ENCODE results near the gene C1QTNF5. TPM values are rescaled to one million over a fixed set of nuclear protein-coding genes. Genes with fewer than 3 reads are reported as not detected.

The C1QTNF5 gene
- total and polyA plus RNA-seq, 9 donors, result 20.3 to 41.9 (median 35.1) TPM

GRCh38 chr11:119380827-119381180 lies 40.1 kb upstream of the C1QTNF5 start:
- DNase-seq, result peak; percentile 58
- Histone ChIP-seq H3K4me1 (ENCODE audit: control insufficient read depth, insufficient read depth, low read length) (peaks cover 61% of the 10 kb centered on the region), H3K36me3 (ENCODE audit: control insufficient read depth, insufficient read depth, low read length) (no peaks in the 10 kb centered on the region), H3K9me3 (replicated peaks; ENCODE audit: control insufficient read depth, low read depth, low read length) (no peaks in the 10 kb centered on the region), H3K4me3 (ENCODE audit: low read length) (peak overlapping the region; percentile 58), H3K27me3 (ENCODE audit: control insufficient read depth, insufficient read depth, low read length) (peaks cover 3% of the 10 kb centered on the region), H3K27ac (ENCODE audit: low read length) (peak overlapping the region; percentile 90)
- 0% methylated on average over 1 of the region's 10 CpGs for WGBS (ENCODE audit: insufficient coverage)

DNA sequence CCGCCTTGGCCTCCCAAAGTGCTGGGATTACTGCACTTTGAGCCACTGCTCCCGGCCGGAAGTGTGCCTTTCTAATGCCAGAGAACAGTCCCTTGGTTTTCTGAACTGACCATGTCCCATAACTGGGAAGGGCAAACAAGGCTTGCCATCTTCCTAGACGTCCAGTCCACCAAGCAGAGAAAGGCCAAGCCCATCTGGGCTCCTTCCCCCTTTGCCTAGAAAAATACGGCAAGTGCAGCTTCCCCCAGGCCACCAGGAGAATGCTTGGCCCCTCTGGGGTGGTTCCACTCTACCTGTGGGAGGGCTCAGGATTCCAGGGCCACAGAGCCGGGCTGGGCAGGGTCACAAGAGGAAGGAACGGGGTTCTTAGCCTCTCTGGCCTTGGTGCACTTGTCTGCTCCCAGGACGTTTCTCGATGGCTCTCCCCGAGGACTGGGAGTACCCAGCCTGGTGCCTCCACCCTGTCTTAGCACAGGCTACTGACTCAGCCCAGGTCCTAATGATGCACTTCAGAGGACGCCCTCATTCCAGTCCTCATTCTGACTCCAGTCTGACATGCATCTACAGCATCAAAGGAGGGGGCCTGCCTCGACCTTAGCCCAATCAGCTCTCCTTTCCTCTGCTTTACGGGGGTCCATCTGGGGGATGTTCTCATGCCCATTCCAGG lies 39.6 kb upstream of the C1QTNF5 start:
- 61% methylated on average over 9 of the region's 13 CpGs for WGBS (ENCODE audit: insufficient coverage)
- DNase-seq, result peak; percentile 24
- Histone ChIP-seq H3K27ac (ENCODE audit: low read length) (peak overlapping the region; percentile 90), H3K27me3 (ENCODE audit: control insufficient read depth, insufficient read depth, low read length) (peaks cover 3% of the 10 kb centered on the region), H3K4me3 (ENCODE audit: low read length) (peak overlapping the region; percentile 58), H3K9me3 (replicated peaks; ENCODE audit: control insufficient read depth, low read depth, low read length) (no peaks in the 10 kb centered on the region), H3K4me1 (ENCODE audit: control insufficient read depth, insufficient read depth, low read length) (peaks cover 66% of the 10 kb centered on the region), H3K36me3 (ENCODE audit: control insufficient read depth, insufficient read depth, low read length) (no peaks in the 10 kb centered on the region)

DNA sequence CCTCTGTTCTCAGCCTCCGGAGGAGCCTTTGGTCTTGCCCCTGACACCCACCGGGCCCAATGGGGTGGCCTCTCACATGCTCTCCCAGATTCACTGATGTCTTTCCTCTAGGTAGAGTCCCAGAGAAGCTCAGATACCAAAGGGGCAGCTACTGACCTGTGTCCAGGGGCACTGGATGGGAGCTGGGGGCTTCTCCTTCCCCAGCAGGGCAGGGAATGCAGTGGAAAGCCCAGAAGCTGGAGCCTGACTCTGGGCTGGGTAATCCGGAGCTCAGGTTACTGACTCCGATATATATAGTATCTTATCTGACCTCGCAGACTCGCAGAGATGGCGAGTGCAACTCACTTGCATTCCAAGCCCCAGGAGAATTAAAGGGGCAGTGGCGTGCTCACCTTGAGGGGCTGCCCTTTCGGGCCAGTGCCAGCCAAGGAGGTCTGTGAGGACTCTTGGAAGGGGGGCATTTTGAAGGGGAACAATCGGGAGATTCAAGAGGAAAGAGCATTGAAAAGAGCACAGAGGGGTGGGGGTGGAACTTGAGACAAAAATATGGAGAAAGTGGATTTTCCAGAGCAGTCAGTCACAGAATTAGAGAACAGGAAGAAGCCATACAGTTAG lies 38.3 kb upstream of the C1QTNF5 start:
- Histone ChIP-seq H3K4me1 (ENCODE audit: control insufficient read depth, insufficient read depth, low read length) (peaks cover 79% of the 10 kb centered on the region), H3K4me3 (ENCODE audit: low read length) (peak overlapping the region; percentile 44), H3K36me3 (ENCODE audit: control insufficient read depth, insufficient read depth, low read length) (no peaks in the 10 kb centered on the region), H3K27ac (ENCODE audit: low read length) (peak overlapping the region; percentile 95), H3K9me3 (replicated peaks; ENCODE audit: control insufficient read depth, low read depth, low read length) (no peaks in the 10 kb centered on the region), H3K27me3 (ENCODE audit: control insufficient read depth, insufficient read depth, low read length) (peaks cover 3% of the 10 kb centered on the region)
- DNase-seq, result peak; percentile 65
- 44% methylated on average over 9 of the region's 10 CpGs for WGBS (ENCODE audit: insufficient coverage)

DNA sequence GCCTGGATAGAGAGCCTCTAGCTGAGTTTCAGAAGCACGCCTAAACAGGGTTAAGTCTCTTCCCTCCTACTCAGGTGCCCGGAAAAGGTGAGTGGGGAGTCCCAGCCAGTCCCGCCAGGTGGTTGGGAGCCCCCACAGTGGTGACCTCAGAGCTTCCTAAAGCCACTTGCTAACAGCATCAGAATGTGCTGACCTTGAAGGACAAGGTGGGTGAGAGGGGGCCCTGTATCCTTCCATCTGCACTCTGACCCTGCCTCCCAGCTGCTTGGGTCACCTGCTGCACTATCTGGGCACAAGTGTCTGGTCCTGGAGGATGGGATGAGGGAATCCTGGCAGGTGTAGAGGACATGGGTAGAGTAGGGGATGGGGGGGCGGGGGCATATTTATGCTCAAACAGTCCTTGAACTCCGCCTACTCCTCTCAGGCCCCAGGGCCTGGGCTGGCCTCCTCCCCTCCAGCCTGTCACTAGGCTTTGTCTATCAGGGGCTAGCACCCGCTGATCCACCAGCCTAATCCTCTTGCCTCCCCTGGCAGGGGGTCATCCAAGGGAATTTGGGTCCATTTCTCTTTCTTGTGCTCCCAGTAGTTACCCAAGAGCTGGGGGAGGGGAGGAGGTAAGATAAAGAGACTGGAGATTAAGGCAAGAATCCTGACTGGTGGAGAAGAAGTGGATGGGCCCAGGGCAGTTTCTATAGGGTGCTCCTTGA lies 37.4 kb upstream of the C1QTNF5 start:
- H3K36me3 ChIP-seq (ENCODE audit: control insufficient read depth, insufficient read depth, low read length), result peaks cover 4% of the 10 kb centered on the region
- no CpG with 5 or more reads among the region's 6 CpGs for WGBS (ENCODE audit: insufficient coverage)
- peaks cover 3% of the 10 kb centered on the region for H3K27me3 ChIP-seq (ENCODE audit: control insufficient read depth, insufficient read depth, low read length)
- H3K4me3 ChIP-seq (ENCODE audit: low read length), result peak overlapping the region; percentile 44
- H3K4me1 ChIP-seq (ENCODE audit: control insufficient read depth, insufficient read depth, low read length), result peaks cover 84% of the 10 kb centered on the region
- DNase-seq, result no peak
- H3K27ac ChIP-seq (ENCODE audit: low read length), result peak overlapping the region; percentile 95
- H3K9me3 ChIP-seq (replicated peaks; ENCODE audit: control insufficient read depth, low read depth, low read length), result no peaks in the 10 kb centered on the region

DNA sequence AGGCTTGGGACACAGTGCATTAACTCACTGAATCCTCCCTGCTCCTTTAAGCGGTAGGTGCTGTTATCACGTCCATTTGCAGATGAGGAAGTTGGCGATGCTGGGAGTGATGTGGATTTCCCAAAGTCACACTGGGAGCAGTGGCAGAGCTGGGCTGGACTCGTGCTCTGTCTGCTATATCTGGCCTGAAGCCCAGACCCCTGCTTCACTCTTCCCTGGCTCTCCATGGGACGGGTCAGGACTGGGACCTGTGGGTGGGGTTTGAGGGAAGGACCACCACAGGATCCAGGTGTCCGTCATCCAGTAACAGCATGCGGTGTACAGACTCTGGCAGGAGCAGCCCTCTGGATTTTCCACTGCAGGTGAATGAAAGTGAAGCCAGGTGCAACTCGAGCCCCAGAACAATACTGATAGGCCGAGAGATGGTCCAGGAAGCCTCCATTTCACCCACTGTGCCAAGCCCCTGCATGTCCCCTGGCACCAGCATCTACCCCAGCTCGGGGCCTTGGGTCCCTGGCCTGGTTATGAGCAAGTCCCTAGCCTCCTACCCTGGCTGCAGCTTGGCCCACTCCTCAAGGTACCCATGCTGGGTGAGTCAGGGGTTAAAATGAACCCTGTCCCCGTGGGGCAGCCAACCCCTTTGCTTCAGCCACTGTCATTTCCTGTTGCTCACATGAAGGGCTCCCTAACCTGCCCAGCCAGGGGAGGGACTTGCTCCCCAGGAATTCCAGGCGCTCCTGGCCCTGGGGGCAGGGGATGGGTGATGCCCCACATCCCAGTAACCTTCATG lies 36.6 kb upstream of the C1QTNF5 start:
- Histone ChIP-seq H3K27me3 (ENCODE audit: control insufficient read depth, insufficient read depth, low read length) (peaks cover 3% of the 10 kb centered on the region), H3K36me3 (ENCODE audit: control insufficient read depth, insufficient read depth, low read length) (peaks cover 12% of the 10 kb centered on the region), H3K9me3 (replicated peaks; ENCODE audit: control insufficient read depth, low read depth, low read length) (no peaks in the 10 kb centered on the region), H3K4me1 (ENCODE audit: control insufficient read depth, insufficient read depth, low read length) (peaks cover 91% of the 10 kb centered on the region), H3K27ac (ENCODE audit: low read length) (peak overlapping the region; percentile 95), H3K4me3 (ENCODE audit: low read length) (peak overlapping the region; percentile 22)
- peak; percentile 27 for DNase-seq
- WGBS (ENCODE audit: insufficient coverage), result 57% methylated on average over 6 of the region's 12 CpGs

GRCh38 chr11:119376197-119376847 lies 35.6 kb upstream of the C1QTNF5 start:
- WGBS (ENCODE audit: insufficient coverage), result 62% methylated on average over 10 of the region's 11 CpGs
- peaks cover 94% of the 10 kb centered on the region for H3K4me1 ChIP-seq (ENCODE audit: control insufficient read depth, insufficient read depth, low read length)
- H3K27me3 ChIP-seq (ENCODE audit: control insufficient read depth, insufficient read depth, low read length), result peaks cover 3% of the 10 kb centered on the region
- peak; percentile 83 for DNase-seq
- no peaks in the 10 kb centered on the region for H3K9me3 ChIP-seq (replicated peaks; ENCODE audit: control insufficient read depth, low read depth, low read length)
- H3K4me3 ChIP-seq (ENCODE audit: low read length), result peak overlapping the region; percentile 23
- peak overlapping the region; percentile 95 for H3K27ac ChIP-seq (ENCODE audit: low read length)
- peaks cover 12% of the 10 kb centered on the region for H3K36me3 ChIP-seq (ENCODE audit: control insufficient read depth, insufficient read depth, low read length)

GRCh38 chr11:119375337-119376196 lies 34.9 kb upstream of the C1QTNF5 start:
- Histone ChIP-seq H3K4me1 (ENCODE audit: control insufficient read depth, insufficient read depth, low read length) (peaks cover 94% of the 10 kb centered on the region), H3K9me3 (replicated peaks; ENCODE audit: control insufficient read depth, low read depth, low read length) (no peaks in the 10 kb centered on the region), H3K4me3 (ENCODE audit: low read length) (peak overlapping the region; percentile 23), H3K36me3 (ENCODE audit: control insufficient read depth, insufficient read depth, low read length) (peaks cover 12% of the 10 kb centered on the region), H3K27ac (ENCODE audit: low read length) (peak overlapping the region; percentile 95), H3K27me3 (ENCODE audit: control insufficient read depth, insufficient read depth, low read length) (no peaks in the 10 kb centered on the region)
- WGBS (ENCODE audit: insufficient coverage), result 36% methylated on average over 11 of the region's 14 CpGs
- peak; percentile 86 for DNase-seq

GRCh38 chr11:119374632-119375336 lies 34.1 kb upstream of the C1QTNF5 start:
- H3K27ac ChIP-seq (ENCODE audit: low read length), result peak overlapping the region; percentile 95
- H3K4me3 ChIP-seq (ENCODE audit: low read length), result no peak overlapping the region
- H3K27me3 ChIP-seq (ENCODE audit: control insufficient read depth, insufficient read depth, low read length), result no peaks in the 10 kb centered on the region
- peak; percentile 72 for DNase-seq
- peaks cover 12% of the 10 kb centered on the region for H3K36me3 ChIP-seq (ENCODE audit: control insufficient read depth, insufficient read depth, low read length)
- H3K9me3 ChIP-seq (replicated peaks; ENCODE audit: control insufficient read depth, low read depth, low read length), result no peaks in the 10 kb centered on the region
- peaks cover 95% of the 10 kb centered on the region for H3K4me1 ChIP-seq (ENCODE audit: control insufficient read depth, insufficient read depth, low read length)
- WGBS (ENCODE audit: insufficient coverage), result 47% methylated on average over 7 of the region's 11 CpGs
